Measurements from ENCODE around the gene GPD2. TPM values are rescaled to one million over a fixed set of nuclear protein-coding genes. Genes with fewer than 3 reads are reported as not detected.

Gene GPD2
- total and polyA plus RNA-seq, 8 donors, result 2.8 to 17.7 (median 10.2) TPM

- no peak for DNase-seq
- 48 to 51% methylated on average over 8 of the region's 8 CpGs for WGBS, 2 donors
These were observed 1.5 kb upstream of the GPD2 start for GRCh38 chr2:156434461-156435291.

GRCh38 chr2:156435396-156435717, 822 bp upstream of the GPD2 start:
- Histone ChIP-seq H3K9me3 (no peaks in the 10 kb centered on the region), H3K27ac (peak overlapping the region; percentile 96 to 100 (median 100)), H3K36me3 (no peaks in the 10 kb centered on the region), H3K4me1 (peaks cover 7 to 27% (median 8%) of the 10 kb centered on the region in 3 donors), H3K4me3 (peak overlapping the region; percentile 55 to 75 (median 64)), H3K27me3 (no peaks in the 10 kb centered on the region)
- FAIRE-seq (no peak), ATAC-seq (peak; percentile 32 to 43 (median 36)), DNase-seq (peak in 1 of 6 donors; percentile 42)
- intact Hi-C loops (cut with DNase I), result no loop called here
- TF ChIP-seq CTCF (IDR thresholded peaks at IDR 0.05), result no peak
- 1 to 3% methylated on average over 12 to 18 of the region's 18 CpGs for WGBS, 2 donors

More at GRCh38 chr2:156434461-156435291, 1.5 kb upstream of the GPD2 start:
- FAIRE-seq (no peak), ATAC-seq (no peak)
- H3K9me3 ChIP-seq, result no peaks in the 10 kb centered on the region
- H3K4me1 ChIP-seq, result peaks cover 7 to 29% (median 8%) of the 10 kb centered on the region in 3 donors
- H3K36me3 ChIP-seq, result no peaks in the 10 kb centered on the region
- H3K27ac ChIP-seq, result peak overlapping the region; percentile 96 to 100 (median 100)
- TF ChIP-seq CTCF (IDR thresholded peaks at IDR 0.05), result no peak
- H3K27me3 ChIP-seq, result no peaks in the 10 kb centered on the region
- intact Hi-C loops (cut with DNase I), result no loop called here
- H3K4me3 ChIP-seq, result peak overlapping the region in 2 of 4 donors; percentile 62 to 75

DNA sequence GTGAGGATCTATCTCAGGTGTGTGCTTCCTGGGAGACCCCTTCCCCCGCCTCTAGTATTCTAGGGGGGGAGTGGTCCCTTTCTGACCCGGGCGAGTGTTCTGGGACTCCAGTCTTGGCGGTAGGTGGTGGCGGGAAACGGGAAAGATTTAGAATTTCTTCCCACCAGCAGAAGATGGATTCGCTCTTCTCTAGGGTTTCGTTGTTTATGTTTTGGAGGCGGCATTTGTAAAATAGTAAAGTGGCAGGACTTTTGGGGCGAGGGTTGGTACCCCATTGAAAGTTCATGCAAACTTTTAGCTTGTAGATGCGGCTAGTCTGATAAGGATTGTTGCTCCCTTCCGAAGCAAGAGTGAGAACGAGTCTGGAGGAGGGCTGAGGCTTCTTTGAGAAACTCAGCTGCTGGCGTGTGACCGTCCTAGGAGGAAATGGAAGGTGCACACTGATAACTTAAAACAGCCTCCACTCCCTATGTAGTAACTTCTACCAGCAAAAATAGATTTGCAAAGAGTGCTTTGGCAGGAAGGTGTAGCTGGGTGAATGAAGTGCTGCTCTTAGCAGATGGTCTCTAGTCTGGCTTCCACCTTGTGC, 412 bp downstream of the GPD2 start:
- no peaks in the 10 kb centered on the region for H3K27me3 ChIP-seq
- DNase-seq, result peak in 1 of 6 donors; percentile 32
- 1% methylated on average over 15 of the region's 15 CpGs for WGBS, 2 donors
- H3K4me1 ChIP-seq, result peaks cover 3 to 19% (median 7%) of the 10 kb centered on the region in 3 donors
- intact Hi-C loops (cut with DNase I), result no loop called here
- peak; percentile 15 to 31 (median 28) for ATAC-seq
- H3K4me3 ChIP-seq, result peak overlapping the region; percentile 55 to 75 (median 64)
- no peak for FAIRE-seq
- H3K27ac ChIP-seq, result peak overlapping the region; percentile 96 to 100 (median 100)
- no peak for TF ChIP-seq CTCF (IDR thresholded peaks at IDR 0.05)
- no peaks in the 10 kb centered on the region for H3K9me3 ChIP-seq
- H3K36me3 ChIP-seq, result no peaks in the 10 kb centered on the region

- intact Hi-C loops (cut with DNase I), result no loop called here
- H3K36me3 ChIP-seq, result no peaks in the 10 kb centered on the region
- peak overlapping the region in 3 of 4 donors; percentile 96 to 100 (median 100) for H3K27ac ChIP-seq
- H3K4me3 ChIP-seq, result peak overlapping the region in 3 of 4 donors; percentile 55 to 75 (median 62)
- peaks cover 3 to 19% (median 7%) of the 10 kb centered on the region in 3 donors for H3K4me1 ChIP-seq
- ATAC-seq (peak in 1 of 4 donors; percentile 13), FAIRE-seq (no peak), DNase-seq (no peak)
- 15 to 46% methylated on average over 6 of the region's 6 CpGs for WGBS, 2 donors
- no peaks in the 10 kb centered on the region for H3K27me3 ChIP-seq
- no peak for TF ChIP-seq CTCF (IDR thresholded peaks at IDR 0.05)
- no peaks in the 10 kb centered on the region for H3K9me3 ChIP-seq
These were observed 1.2 kb downstream of the GPD2 start for GRCh38 chr2:156437272-156437930.
